OCI-LY7 (cell line): ENCODE data around the gene KIF12. TPM values are rescaled to one million over a fixed set of nuclear protein-coding genes. Genes with fewer than 3 reads are reported as not detected.

Source experiments
- BruUV-seq: library from RNA; stranded (reverse); fragments of 400-500 nt; replicated peaks from 2 replicates; lab custom pipeline; 2021; lab: Mats Ljungman, UMichigan
- CTCF ChIA-PET: fragments of 300-600 bp; sonication (Branson Sonifier 250); formaldehyde crosslinking; loops from one replicate; lab custom pipeline; 2022; ENCODE audit warnings: antibody characterized with exemption; ENCODE audit not compliant: unreplicated experiment; lab: Charles Lee
- POLR2A ChIA-PET: fragments of 300-600 bp; sonication (Branson Sonifier 250); formaldehyde crosslinking; loops from one replicate; lab custom pipeline; 2022; ENCODE audit warnings: antibody characterized with exemption; lab: Charles Lee
- DNase-seq: peaks from one replicate; pipeline ENCODE4 v3.0.0-alpha.2; 2015; ENCODE audit warnings: low spot score
- H2AFZ ChIP-seq: fragments of 200-600 bp; sonication (generic), shearing (Covaris generic); 2 replicates; pipeline ENCODE4 v1.6.1; 2014; ENCODE audit warnings: mild to moderate bottlenecking, antibody characterized with exemption, low read length, moderate library complexity
- H3K27ac ChIP-seq: fragments of 200-600 bp; sonication (generic); 2 replicates; pipeline ENCODE4 v1.5.1; 2014; ENCODE audit warnings: mixed run types, low read depth, mild to moderate bottlenecking, moderate library complexity, low read length, inconsistent platforms; ENCODE audit not compliant: poor library complexity, severe bottlenecking
- H3K36me3 ChIP-seq: fragments of 200-600 bp; sonication (generic); 2 replicates; pipeline ENCODE4 v1.6.1; 2014; ENCODE audit warnings: mild to moderate bottlenecking, antibody characterized with exemption, low read length, moderate library complexity, mixed read lengths; ENCODE audit not compliant: insufficient read depth
- H3K4me1 ChIP-seq: fragments of 200-600 bp; sonication (generic); 2 replicates; pipeline ENCODE4 v1.5.1; 2014; ENCODE audit warnings: mild to moderate bottlenecking, low read length; ENCODE audit not compliant: insufficient read depth, poor library complexity, severe bottlenecking
- H3K4me2 ChIP-seq: fragments of 200-600 bp; sonication (generic); 2 replicates; pipeline ENCODE4 v1.6.1; 2014; ENCODE audit warnings: mild to moderate bottlenecking, low read length
- H3K4me3 ChIP-seq: fragments of 200-600 bp; sonication (generic); 2 replicates; pipeline ENCODE4 v1.5.1; 2014; ENCODE audit warnings: mild to moderate bottlenecking, low read depth, low read length; ENCODE audit not compliant: poor library complexity, severe bottlenecking
- H3K79me2 ChIP-seq: fragments of 200-600 bp; sonication (generic); 2 replicates; pipeline ENCODE4 v1.6.1; 2016; ENCODE audit warnings: low read depth, mild to moderate bottlenecking, low read length, moderate library complexity, mixed read lengths; ENCODE audit not compliant: insufficient read depth
- H3K9me2 ChIP-seq: fragments of 200-600 bp; sonication (generic); 2 replicates; pipeline ENCODE4 v1.6.1; 2016; ENCODE audit warnings: mild to moderate bottlenecking, low read length, mixed read lengths; ENCODE audit not compliant: insufficient read depth
- H3K9me3 ChIP-seq: fragments of 200-600 bp; sonication (generic); 2 replicates; pipeline ENCODE4 v1.6.1; 2014; ENCODE audit warnings: mild to moderate bottlenecking, mixed run types, low read length, mixed read lengths
- H4K20me1 ChIP-seq: fragments of 200-600 bp; sonication (generic); 2 replicates; pipeline ENCODE4 v1.6.1; 2014; ENCODE audit warnings: mild to moderate bottlenecking, antibody characterized with exemption, low read length, moderate library complexity, mixed read lengths; ENCODE audit not compliant: insufficient read depth
- EZH2phosphoT487 ChIP-seq: fragments of 200-600 bp; sonication (generic); IDR thresholded peaks from 2 replicates; pipeline ENCODE4 v1.6.1; 2018; ENCODE audit warnings: low read depth, borderline replicate concordance, mild to moderate bottlenecking, mixed run types, antibody characterized with exemption, low read length, moderate library complexity, mixed read lengths
- intact Hi-C: fragments of 100-400 bp; cut with micrococcal nuclease; formaldehyde crosslinking; loops from one replicate; pipeline ENCODE4 v1.10.0; 2022; ENCODE audit not compliant: unreplicated experiment
- total RNA-seq, 2 experiments: library from RNA; depleted of rRNA in 1 of 2; stranded (reverse); fragments of >200 nt in 1 of 2; shearing (Covaris generic) in 1 of 2; gene quantifications; 2 replicates each; pipeline ENCODE4 v1.2.3, GENCODE V29; 2014 to 2022
- TF ChIP-seq, protein P1 (sequence below): fragments of 200-600 bp; sonication (generic); conservative IDR thresholded peaks from 2 replicates; pipeline ENCODE4 v1.5.1; 2014; ENCODE audit warnings: mild to moderate bottlenecking, antibody characterized with exemption, low read length, moderate library complexity, mixed read lengths

KIF12 gene
- total RNA-seq, 2 experiments from 2014 or later: not detected

DNA sequence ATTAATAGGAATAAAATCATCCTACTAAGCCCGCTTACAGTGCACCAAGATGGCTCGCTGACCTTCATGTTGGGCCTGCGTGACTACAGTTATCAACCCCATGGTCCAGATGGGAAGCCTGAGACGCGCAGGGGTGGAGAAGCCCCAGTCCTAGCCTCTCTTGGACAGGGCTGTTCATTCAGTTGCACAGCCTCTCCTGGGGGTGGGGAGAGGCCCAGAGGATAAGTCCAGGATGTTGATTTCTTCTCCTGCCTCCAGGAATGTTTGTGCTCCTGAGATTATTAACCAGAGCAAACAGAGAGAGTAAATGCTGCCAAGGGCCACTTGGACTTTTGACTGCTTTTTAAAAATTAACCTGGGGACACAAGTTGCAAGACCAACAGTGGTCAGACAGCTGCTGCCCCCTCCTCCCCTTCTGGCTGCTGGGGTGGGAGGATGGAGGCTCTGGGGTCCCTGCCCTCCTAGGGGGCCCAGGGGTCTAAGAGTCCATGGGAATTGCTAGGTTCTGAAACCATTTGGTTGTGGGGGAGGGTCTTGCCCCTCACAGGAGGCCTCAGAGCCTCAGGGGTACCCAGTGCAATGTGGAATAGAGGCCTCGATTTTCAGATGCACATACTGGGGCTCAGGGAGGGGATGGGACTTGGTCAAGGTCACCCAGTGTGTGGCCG lies 18.2 kb downstream of the KIF12 start:
- no TSS peak for BruUV-seq
- H3K4me2 ChIP-seq: no peak overlapping the region
- no peak overlapping the region for H2AFZ ChIP-seq
- intact Hi-C loops: no loop called here
- ChIA-PET CTCF (no interaction called here), POLR2A (no interaction called here)
- H3K36me3 ChIP-seq: no peaks in the 10 kb centered on the region
- no peak overlapping the region for H3K4me3 ChIP-seq
- H3K9me2 ChIP-seq: no peaks in the 10 kb centered on the region
- H3K79me2 ChIP-seq: no peaks in the 10 kb centered on the region
- H3K9me3 ChIP-seq: no peaks in the 10 kb centered on the region
- no peak for DNase-seq
- H3K4me1 ChIP-seq: no peaks in the 10 kb centered on the region
- H4K20me1 ChIP-seq: no peaks in the 10 kb centered on the region
- TF ChIP-seq, protein P1, sequence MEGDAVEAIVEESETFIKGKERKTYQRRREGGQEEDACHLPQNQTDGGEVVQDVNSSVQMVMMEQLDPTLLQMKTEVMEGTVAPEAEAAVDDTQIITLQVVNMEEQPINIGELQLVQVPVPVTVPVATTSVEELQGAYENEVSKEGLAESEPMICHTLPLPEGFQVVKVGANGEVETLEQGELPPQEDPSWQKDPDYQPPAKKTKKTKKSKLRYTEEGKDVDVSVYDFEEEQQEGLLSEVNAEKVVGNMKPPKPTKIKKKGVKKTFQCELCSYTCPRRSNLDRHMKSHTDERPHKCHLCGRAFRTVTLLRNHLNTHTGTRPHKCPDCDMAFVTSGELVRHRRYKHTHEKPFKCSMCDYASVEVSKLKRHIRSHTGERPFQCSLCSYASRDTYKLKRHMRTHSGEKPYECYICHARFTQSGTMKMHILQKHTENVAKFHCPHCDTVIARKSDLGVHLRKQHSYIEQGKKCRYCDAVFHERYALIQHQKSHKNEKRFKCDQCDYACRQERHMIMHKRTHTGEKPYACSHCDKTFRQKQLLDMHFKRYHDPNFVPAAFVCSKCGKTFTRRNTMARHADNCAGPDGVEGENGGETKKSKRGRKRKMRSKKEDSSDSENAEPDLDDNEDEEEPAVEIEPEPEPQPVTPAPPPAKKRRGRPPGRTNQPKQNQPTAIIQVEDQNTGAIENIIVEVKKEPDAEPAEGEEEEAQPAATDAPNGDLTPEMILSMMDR: no peak
- no peak for TF ChIP-seq EZH2phosphoT487
- no peak overlapping the region for H3K27ac ChIP-seq

DNA sequence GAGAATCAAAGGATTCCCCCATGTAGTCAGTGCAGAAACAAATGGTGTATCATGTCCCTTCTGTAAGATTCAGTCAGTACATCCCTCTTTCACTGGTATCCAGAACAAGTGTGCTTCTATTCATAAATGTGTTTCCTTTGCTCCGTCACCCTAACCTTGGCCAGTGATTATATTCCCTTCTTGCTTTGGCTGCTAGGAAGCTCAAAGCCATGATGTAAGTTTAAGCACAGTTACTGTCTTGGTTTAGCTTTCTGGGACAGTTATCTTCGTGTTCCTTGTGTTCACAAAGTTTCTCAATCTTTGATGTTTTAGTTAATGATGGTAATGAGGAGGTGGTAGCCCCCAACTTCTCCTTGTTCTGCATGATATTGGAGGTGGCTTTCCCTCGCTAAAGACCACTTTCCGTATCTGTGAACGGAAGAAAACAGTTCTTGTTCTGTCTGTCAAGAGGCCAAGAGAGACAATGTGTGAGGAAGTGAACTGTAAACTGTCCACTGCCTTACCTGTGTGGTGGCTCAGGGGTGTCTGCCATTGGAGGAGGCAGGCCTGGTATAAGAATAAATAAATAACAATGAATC lies 18.8 kb downstream of the KIF12 start:
- H3K9me3 ChIP-seq: no peaks in the 10 kb centered on the region
- TF ChIP-seq, protein P1: no peak
- TF ChIP-seq EZH2phosphoT487: no peak
- no peak overlapping the region for H3K4me2 ChIP-seq
- H3K9me2 ChIP-seq: no peaks in the 10 kb centered on the region
- BruUV-seq: no TSS peak
- no peak overlapping the region for H3K4me3 ChIP-seq
- DNase-seq: no peak
- intact Hi-C loops: no loop called here
- no peaks in the 10 kb centered on the region for H3K36me3 ChIP-seq
- no peaks in the 10 kb centered on the region for H3K4me1 ChIP-seq
- no peak overlapping the region for H3K27ac ChIP-seq
- H4K20me1 ChIP-seq: no peaks in the 10 kb centered on the region
- H3K79me2 ChIP-seq: no peaks in the 10 kb centered on the region
- CTCF ChIA-PET: no interaction called here
- no peak overlapping the region for H2AFZ ChIP-seq
- POLR2A ChIA-PET: no interaction called here

DNA sequence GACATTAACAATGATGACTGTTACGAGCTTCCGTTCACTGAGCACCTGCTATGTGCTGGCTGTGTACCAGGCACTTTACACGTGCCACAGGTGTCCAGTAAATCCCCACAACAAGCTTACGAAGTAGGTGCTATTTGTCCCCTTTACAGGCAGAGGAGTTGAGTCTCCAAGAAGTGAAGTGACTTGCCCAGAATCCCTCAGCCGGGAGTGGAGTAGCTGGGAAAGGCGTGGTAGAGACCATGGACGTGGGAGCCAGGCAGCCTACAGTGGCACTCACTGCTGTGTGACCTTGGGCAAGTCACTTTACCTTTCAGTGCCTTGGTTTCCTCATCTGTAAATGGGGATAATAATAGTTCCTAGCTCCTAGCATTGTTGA lies 20.3 kb downstream of the KIF12 start:
- no TSS peak for BruUV-seq
- no peak for TF ChIP-seq EZH2phosphoT487
- TF ChIP-seq, protein P1: no peak
- CTCF ChIA-PET: no interaction called here

More for the DNA sequence above, 20.3 kb downstream of the KIF12 start:
- no peaks in the 10 kb centered on the region for H3K36me3 ChIP-seq
- H3K4me1 ChIP-seq: no peaks in the 10 kb centered on the region
- no peak overlapping the region for H3K4me3 ChIP-seq
- no peak for DNase-seq
- H3K4me2 ChIP-seq: no peak overlapping the region
- no peaks in the 10 kb centered on the region for H3K9me2 ChIP-seq
- H3K27ac ChIP-seq: no peak overlapping the region
- intact Hi-C loops: no loop called here
- no peaks in the 10 kb centered on the region for H4K20me1 ChIP-seq
- H3K9me3 ChIP-seq: no peaks in the 10 kb centered on the region
- POLR2A ChIA-PET: interaction anchor here (0.6 kb wide), 1 partner anchor 1627 kb away, joined by 3 read pairs; no protein-coding TSS in a partner anchor
- H2AFZ ChIP-seq: no peak overlapping the region
- H3K79me2 ChIP-seq: no peaks in the 10 kb centered on the region
